Spleen (tissue), 11 donors: ENCODE measurements around the gene PHC2. TPM values are rescaled to one million over a fixed set of nuclear protein-coding genes. Genes with fewer than 3 reads are reported as not detected.

Experiments
- DNase-seq: peaks from one replicate; pipeline ENCODE4 v3.0.0-alpha.2; 2020
- H3K27ac ChIP-seq, 8 donors: fragments of 200-600 bp; sonication (generic) in 7 of 8; 1 replicate in 4 of 8; 2 replicates in 4 of 8; pipeline versions ENCODE4 v1.5.0 to v1.8.0; 2016 to 2021; ENCODE audit warnings: inconsistent platforms in 4 of 8, mild to moderate bottlenecking in 4 of 8, moderate library complexity in 1 of 8
- H3K27me3 ChIP-seq, 7 donors: fragments of 200-600 bp; sonication (generic) in 6 of 7; replicated peaks in 1 of 7; 1 replicate in 4 of 7; 2 replicates in 3 of 7; pipeline versions ENCODE4 v1.5.0 to v1.8.0; 2016 to 2021; ENCODE audit warnings: inconsistent platforms in 3 of 7, mild to moderate bottlenecking in 1 of 7
- H3K36me3 ChIP-seq, 6 donors: fragments of 200-600 bp; sonication (generic) in 5 of 6; 1 replicate in 4 of 6; 2 replicates in 2 of 6; pipeline versions ENCODE4 v1.5.0 to v1.8.0; 2016 to 2021; ENCODE audit warnings: inconsistent platforms in 2 of 6
- H3K4me1 ChIP-seq, 6 donors: fragments of 200-600 bp; sonication (generic) in 5 of 6; 1 replicate in 3 of 6; 2 replicates in 3 of 6; pipeline versions ENCODE4 v1.5.0 to v1.8.0; 2016 to 2021; ENCODE audit warnings: inconsistent platforms in 3 of 6
- H3K4me3 ChIP-seq, 8 donors: fragments of 200-600 bp; sonication (generic) in 7 of 8; 1 replicate in 4 of 8; 2 replicates in 4 of 8; pipeline versions ENCODE4 v1.5.0 to v1.8.0; 2016 to 2021; ENCODE audit warnings: inconsistent platforms in 4 of 8, mild to moderate bottlenecking in 4 of 8, moderate library complexity in 2 of 8
- H3K9me3 ChIP-seq, 8 donors: fragments of 200-600 bp; sonication (generic) in 7 of 8; 1 replicate in 4 of 8; 2 replicates in 4 of 8; pipeline versions ENCODE4 v1.5.0 to v1.8.0; 2016 to 2021; ENCODE audit warnings: inconsistent platforms in 4 of 8
- CTCF ChIP-seq, 11 experiments: fragments of 200-600 bp in 7 of 11; fragments of 450-650 bp in 4 of 11; sonication (generic) in 4 of 11; IDR thresholded peaks in 8 of 11; conservative IDR thresholded peaks in 3 of 11; 1 replicate in 7 of 11; 2 replicates in 4 of 11; pipeline versions ENCODE4 v1.4.0 to v1.8.0; 2016 to 2021; ENCODE audit warnings: antibody characterized with exemption in 11 of 11, inconsistent platforms in 4 of 11, mild to moderate bottlenecking in 1 of 11
- POLR2A ChIP-seq, 3 donors: fragments of 450-650 bp; IDR thresholded peaks; one replicate each; pipeline ENCODE4 v1.5.1; 2017; ENCODE audit warnings: antibody characterized with exemption in 3 of 3, mild to moderate bottlenecking in 1 of 3
- POLR2AphosphoS5 ChIP-seq, 3 donors: sonication (generic); formaldehyde crosslinking; IDR thresholded peaks; one replicate each; pipeline ENCODE4 v1.5.1; 2017; ENCODE audit warnings: antibody characterized with exemption in 3 of 3
- WGBS, 5 donors: extraction: QIAGEN DNeasy Blood & Tissue Kit in 3 of 5; methylation state at CpG; one replicate each; pipeline versions ENCODE4 v1.1.5 to v1.1.7; 2013 to 2018; 5-methylcytosine and 5-hydroxymethylcytosine counted together
- intact Hi-C: fragments of 100-400 bp; cut with DNase I; formaldehyde crosslinking; loops from one replicate; pipeline ENCODE4 v1.15.0; 2023; ENCODE audit warnings: low total_unique reads
- polyA plus RNA-seq, 3 donors: library from polyadenylated mRNA; stranded (reverse); fragments of 200-250 nt; gene quantifications; one replicate each; pipeline ENCODE4 v1.2.1, GENCODE V29; 2013
- total RNA-seq, 7 donors: library from RNA; depleted of rRNA in 3 of 7; stranded (reverse); fragments of >200 nt in 3 of 7; fragmentation: NEBNext Ultra II Directional in 4 of 7; extraction: Animal tissue kit (Norgen Biotek cat#: 25700) in 4 of 7; gene quantifications; one replicate each; pipeline versions ENCODE4 v1.1.0 to v1.2.1, GENCODE V29; 2016 to 2021
- donor health status: healthy with polysubstance abuse.
- donor health status: DM: no; HTN: no; CAD: no; lungs with moderate emphysema.
- donor health status: DM: no; HTN: no; CAD: no.
- donor health status: Bipolar disorder and iron deficiency.
- donor health status: healthy.
- donor health status: DM: no; HTN: no; CAD: no.
- donor health status: DM: yes; HTN: yes; CAD: no.

Gene PHC2
- total and polyA plus RNA-seq, 10 donors, result 51.1 to 272 (median 136) TPM

DNA sequence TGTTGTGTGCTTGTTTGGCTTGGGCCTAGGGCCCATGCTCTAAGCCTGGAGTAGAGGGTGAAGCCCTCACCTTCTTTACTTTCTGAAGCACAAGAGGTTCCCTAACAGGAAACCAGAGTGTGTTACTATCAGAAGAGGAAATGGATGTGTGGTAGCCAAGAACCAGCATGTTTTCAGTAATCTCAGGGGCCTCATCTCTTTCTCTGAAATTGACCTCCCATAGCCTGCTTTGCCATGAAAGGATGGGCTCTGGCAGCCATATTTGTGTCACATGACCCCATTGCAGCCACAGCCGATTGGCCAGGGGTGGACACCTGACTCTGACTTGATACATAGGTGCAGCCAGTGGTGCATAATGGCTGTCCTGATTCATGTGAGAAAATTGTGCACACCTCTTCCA lies 128.6 kb downstream of the PHC2 start:
- WGBS, 5 donors, result 86 to 100% (median 96%) methylated on average over 1 of the region's 1 CpG; no CpG with 5 or more reads in 1 of the 5 donors

DNA sequence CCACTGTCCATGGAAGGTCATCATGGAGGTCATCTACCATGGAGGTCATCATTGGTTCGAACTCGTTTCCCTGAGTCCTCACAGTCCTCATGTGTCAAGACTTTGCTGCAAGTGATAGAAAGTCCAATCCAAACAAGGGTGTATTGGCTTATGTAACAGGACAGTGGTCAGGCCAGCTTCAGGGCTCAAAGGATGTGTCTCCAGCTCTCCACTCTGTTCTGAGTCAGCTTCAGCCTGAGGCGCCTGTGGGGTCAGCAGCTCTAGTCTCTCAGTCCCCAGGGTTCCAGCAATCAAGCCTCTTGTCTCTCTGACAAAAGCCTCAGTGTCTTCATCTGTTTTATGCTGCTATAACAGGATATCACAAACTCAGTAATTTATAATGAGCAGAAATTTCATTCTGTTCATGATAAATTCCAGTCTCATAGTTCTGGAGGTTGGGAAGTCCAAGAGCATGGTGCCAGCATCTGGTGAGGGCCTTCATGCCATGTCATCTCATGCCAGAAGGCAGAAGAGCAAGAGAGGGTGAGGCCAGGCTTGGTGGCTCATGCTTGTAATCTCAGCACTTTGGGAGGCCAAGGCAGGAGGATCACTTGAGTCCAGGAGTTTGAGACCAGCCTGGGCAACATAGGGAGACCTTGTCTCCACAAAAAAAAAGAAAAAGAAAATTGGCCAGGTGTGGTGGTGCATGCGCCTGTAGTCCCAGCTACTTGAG lies 129.5 kb downstream of the PHC2 start:
- intact Hi-C loops, result no loop called here
- Histone ChIP-seq H3K27ac (peak overlapping the region in 6 of 8 donors; percentile 15 to 72 (median 52)), H3K36me3 (peaks cover 0 to 45% (median 13%) of the 10 kb centered on the region in 6 donors), H3K4me3 (no peak overlapping the region), H3K4me1 (peaks cover 4 to 56% (median 22%) of the 10 kb centered on the region in 6 donors), H3K9me3 (no peaks in the 10 kb centered on the region), H3K27me3 (peaks cover 0 to 12% (median 3%) of the 10 kb centered on the region in 7 donors)
- peak; percentile 41 for DNase-seq
- 81 to 91% (median 90%) methylated on average over 4 of the region's 4 CpGs for WGBS, 5 donors
- TF ChIP-seq POLR2AphosphoS5 (IDR thresholded peaks at IDR 0.05) (no peak), CTCF (IDR thresholded peaks at IDR 0.05 in 8 of 11, conservative IDR thresholded peaks at IDR 0.05 in 3 of 11) (no peak), POLR2A (IDR thresholded peaks at IDR 0.05) (no peak)

More for the DNA sequence above, 128.6 kb downstream of the PHC2 start:
- TF ChIP-seq POLR2AphosphoS5 (IDR thresholded peaks at IDR 0.05) (no peak), CTCF (IDR thresholded peaks at IDR 0.05 in 8 of 11, conservative IDR thresholded peaks at IDR 0.05 in 3 of 11) (no peak), POLR2A (IDR thresholded peaks at IDR 0.05) (no peak)
- peaks cover 0 to 21% (median 11%) of the 10 kb centered on the region in 7 donors for H3K27me3 ChIP-seq
- H3K27ac ChIP-seq, result peak overlapping the region in 6 of 8 donors; percentile 17 to 72 (median 52)
- peaks cover 8 to 64% (median 29%) of the 10 kb centered on the region in 6 donors for H3K4me1 ChIP-seq
- no peaks in the 10 kb centered on the region for H3K9me3 ChIP-seq
- intact Hi-C loops, result no loop called here
- H3K36me3 ChIP-seq, result peaks cover 0 to 36% (median 11%) of the 10 kb centered on the region in 6 donors
- H3K4me3 ChIP-seq, result no peak overlapping the region
- DNase-seq, result peak; percentile 56

- H3K4me3 ChIP-seq, result no peak overlapping the region
Measured at GRCh38 chr1:33300673-33301072, 130.2 kb downstream of the PHC2 start.

More at GRCh38 chr1:33300673-33301072, 130.2 kb downstream of the PHC2 start:
- 55 to 81% (median 59%) methylated on average over 5 of the region's 5 CpGs for WGBS, 5 donors
- Histone ChIP-seq H3K27me3 (peaks cover 0 to 4% (median 0%) of the 10 kb centered on the region in 7 donors), H3K9me3 (no peaks in the 10 kb centered on the region), H3K27ac (peak overlapping the region in 6 of 8 donors; percentile 15 to 72 (median 52)), H3K4me1 (peaks cover 0 to 56% (median 19%) of the 10 kb centered on the region in 6 donors), H3K36me3 (peaks cover 0 to 52% (median 17%) of the 10 kb centered on the region in 6 donors)
- peak; percentile 39 for DNase-seq
- intact Hi-C loops, result no loop called here
- TF ChIP-seq CTCF (IDR thresholded peaks at IDR 0.05 in 8 of 11, conservative IDR thresholded peaks at IDR 0.05 in 3 of 11) (no peak), POLR2AphosphoS5 (IDR thresholded peaks at IDR 0.05) (no peak), POLR2A (IDR thresholded peaks at IDR 0.05) (no peak)
